Amniotic stem cell (primary cell): Measurements from ENCODE around the gene MEF2A.
A peak's percentile ranks its signal among the peaks of the same experiment; 100 is the strongest.
"Not testable (repeated sequence)": the region's sequence is repeated elsewhere in the genome, so short reads cannot be mapped to it uniquely, and the experiment has no call there.

ENCODE experiments used
- DNase-seq: peaks from one replicate; lab custom pipeline; 2025; lab: John Stamatoyannopoulos, UW

The MEF2A gene

GRCh38 chr15:99731336-99732123, 165.7 kb downstream of the MEF2A start:
- DNase-seq = no peak

GRCh38 chr15:99732124-99732750, 166.5 kb downstream of the MEF2A start:
- DNase-seq = no peak

- no peak for DNase-seq
Measured at GRCh38 chr15:99732751-99733267, 167.0 kb downstream of the MEF2A start.

- DNase-seq = peak; percentile 71
Measured at GRCh38 chr15:99733268-99734039, 167.7 kb downstream of the MEF2A start, which contains the start of gene LYSMD4. LYSMD4 (minus strand) TSS chr15:99733437; CDS start chr15:99731999, 1,438 bp downstream.

GRCh38 chr15:99734040-99734291, 168.2 kb downstream of the MEF2A start:
- not testable (repeated sequence) for DNase-seq

- no peak for DNase-seq
Measured at GRCh38 chr15:99734575-99734974, 168.8 kb downstream of the MEF2A start.

GRCh38 chr15:99735868-99736267, 170.1 kb downstream of the MEF2A start:
- DNase-seq = no peak

- no peak for DNase-seq
Measured at GRCh38 chr15:99736702-99737101, 170.9 kb downstream of the MEF2A start.

GRCh38 chr15:99738021-99738847, 172.4 kb downstream of the MEF2A start:
- DNase-seq = no peak

- no peak for DNase-seq
Measured at GRCh38 chr15:99741835-99742234, 176.1 kb downstream of the MEF2A start.

GRCh38 chr15:99744142-99744541, 178.4 kb downstream of the MEF2A start:
- no peak for DNase-seq

- no peak for DNase-seq
Measured at GRCh38 chr15:99745370-99746086, 179.7 kb downstream of the MEF2A start.

- no peak for DNase-seq
Measured at GRCh38 chr15:99749386-99749785, 183.6 kb downstream of the MEF2A start.

- not testable (repeated sequence) for DNase-seq
Measured at GRCh38 chr15:99750326-99750725, 184.5 kb downstream of the MEF2A start.

GRCh38 chr15:99752556-99752955, 186.8 kb downstream of the MEF2A start:
- DNase-seq = no peak

GRCh38 chr15:99753066-99753465, 187.3 kb downstream of the MEF2A start:
- DNase-seq = no peak

- DNase-seq = peak; percentile 42
Measured at GRCh38 chr15:99755692-99756409, 190.1 kb downstream of the MEF2A start.

GRCh38 chr15:99762288-99762687, 196.5 kb downstream of the MEF2A start:
- DNase-seq = no peak

- DNase-seq = no peak
Measured at GRCh38 chr15:99763827-99764226, 198.0 kb downstream of the MEF2A start.

- no peak for DNase-seq
Measured at GRCh38 chr15:99764522-99764921, 198.7 kb downstream of the MEF2A start.
